ENCODE data around the gene GALNT10.

- TF ChIP-seq MYBL2 (CRISPR knock-in tag; IDR thresholded peaks at IDR 0.05) (no peak), CTCF (IDR thresholded peaks at IDR 0.05) (no peak), HMGXB4 (CRISPR knock-in tag; IDR thresholded peaks at IDR 0.05) (no peak), NFATC4 (CRISPR knock-in tag; IDR thresholded peaks at IDR 0.05) (no peak), CREB1 (CRISPR knock-in tag; IDR thresholded peaks at IDR 0.05) (no peak), SP1 (CRISPR knock-in tag; conservative IDR thresholded peaks at IDR 0.05) (no peak), FOXJ3 (CRISPR knock-in tag; IDR thresholded peaks at IDR 0.05; ENCODE audit: borderline replicate concordance) (no peak), TEAD4 (CRISPR knock-in tag; IDR thresholded peaks at IDR 0.05) (no peak), ATF2 (CRISPR knock-in tag; IDR thresholded peaks at IDR 0.05; ENCODE audit: borderline replicate concordance, low read depth) (no peak), ESRRA (CRISPR knock-in tag; IDR thresholded peaks at IDR 0.05; ENCODE audit: borderline replicate concordance) (no peak), ZNF532 (CRISPR knock-in tag; IDR thresholded peaks at IDR 0.05; ENCODE audit: borderline replicate concordance) (no peak)
Observed at GRCh38 chr5:154273963-154274827, 83.7 kb downstream of the GALNT10 start.

Data from WTC11 (cell line).